Activated CD8-positive, alpha-beta memory T cell treated with anti-CD3 and anti-CD28 coated beads, Interleukin-2, amount 50 U/mL, for 24 hours (primary cell): ENCODE data around the gene NEURL3.

Experiments used
- DNase-seq: peaks from one replicate; pipeline ENCODE4 v3.0.0-alpha.2; 2020; ENCODE audit errors: extremely low read depth

Gene NEURL3

DNA sequence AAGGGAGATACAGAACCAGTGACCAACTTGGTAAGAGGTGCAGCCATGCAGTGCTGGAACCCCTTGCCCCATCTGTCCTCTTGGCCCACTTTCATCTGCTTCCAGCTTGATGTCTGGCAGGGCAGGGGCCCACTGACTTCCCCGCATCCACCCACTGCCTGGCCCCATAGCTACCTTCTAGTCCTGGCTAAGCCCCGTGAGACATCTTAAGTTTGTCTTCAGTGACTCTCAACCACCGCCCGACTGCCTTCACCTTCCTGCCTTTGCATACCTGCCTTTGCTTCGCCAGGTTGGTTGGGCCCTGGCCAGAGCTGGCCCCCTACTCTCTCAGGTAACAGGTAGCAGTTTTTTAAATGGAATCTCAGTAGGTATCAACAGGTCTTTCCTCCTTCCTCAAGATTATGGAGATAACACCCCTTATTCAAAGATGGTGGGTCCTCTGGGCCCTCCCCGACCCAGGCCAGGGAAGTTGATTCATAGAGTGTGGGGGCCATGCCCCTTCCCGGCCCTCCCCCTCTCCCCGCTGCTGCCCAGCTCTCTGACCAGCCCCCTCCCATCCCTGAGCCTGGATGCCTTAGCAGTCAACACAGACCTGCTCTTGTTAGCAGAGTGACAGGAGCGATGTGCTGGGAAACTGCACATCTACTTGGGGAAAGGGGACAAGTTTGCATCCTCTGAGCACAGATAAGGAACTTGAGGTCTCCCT lies 34.2 kb upstream of the NEURL3 start:
- DNase-seq, result no peak

DNA sequence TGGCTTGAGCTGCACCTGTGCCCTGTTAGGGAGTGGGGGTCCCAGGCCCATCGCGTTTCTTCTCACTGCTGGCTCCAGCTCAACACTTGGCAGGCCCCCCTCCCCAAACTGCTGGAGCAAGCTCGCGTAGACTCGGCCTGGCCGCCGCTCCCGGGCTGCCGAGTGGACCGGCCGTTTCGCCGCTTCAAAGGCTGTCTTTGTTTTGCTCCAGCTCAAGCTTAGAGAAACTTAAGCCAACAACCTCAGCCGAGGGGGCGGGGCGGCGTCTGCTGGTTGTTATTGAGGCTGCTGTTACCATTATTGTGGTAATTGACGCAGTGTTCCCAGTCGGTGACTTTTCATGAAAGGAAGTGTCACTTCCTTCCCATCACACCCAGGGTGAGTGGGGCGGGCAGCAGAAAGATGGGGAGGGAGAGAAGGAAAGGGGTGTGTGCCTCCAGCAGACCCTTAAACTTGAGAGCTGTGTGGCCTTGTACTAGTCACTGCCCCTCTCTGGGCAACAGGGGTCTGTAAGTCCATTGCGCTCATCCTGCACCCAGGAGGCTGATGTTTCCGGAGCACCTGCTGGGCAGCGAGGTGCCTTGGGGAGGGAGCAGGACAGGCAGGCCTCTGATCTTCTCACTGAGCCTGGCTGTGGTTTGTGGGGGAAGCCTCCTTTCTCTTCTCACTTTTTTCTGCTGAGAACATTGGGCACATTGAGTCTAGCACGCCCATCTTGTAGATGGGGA lies 33.5 kb upstream of the NEURL3 start:
- DNase-seq, result peak; percentile 77

DNA sequence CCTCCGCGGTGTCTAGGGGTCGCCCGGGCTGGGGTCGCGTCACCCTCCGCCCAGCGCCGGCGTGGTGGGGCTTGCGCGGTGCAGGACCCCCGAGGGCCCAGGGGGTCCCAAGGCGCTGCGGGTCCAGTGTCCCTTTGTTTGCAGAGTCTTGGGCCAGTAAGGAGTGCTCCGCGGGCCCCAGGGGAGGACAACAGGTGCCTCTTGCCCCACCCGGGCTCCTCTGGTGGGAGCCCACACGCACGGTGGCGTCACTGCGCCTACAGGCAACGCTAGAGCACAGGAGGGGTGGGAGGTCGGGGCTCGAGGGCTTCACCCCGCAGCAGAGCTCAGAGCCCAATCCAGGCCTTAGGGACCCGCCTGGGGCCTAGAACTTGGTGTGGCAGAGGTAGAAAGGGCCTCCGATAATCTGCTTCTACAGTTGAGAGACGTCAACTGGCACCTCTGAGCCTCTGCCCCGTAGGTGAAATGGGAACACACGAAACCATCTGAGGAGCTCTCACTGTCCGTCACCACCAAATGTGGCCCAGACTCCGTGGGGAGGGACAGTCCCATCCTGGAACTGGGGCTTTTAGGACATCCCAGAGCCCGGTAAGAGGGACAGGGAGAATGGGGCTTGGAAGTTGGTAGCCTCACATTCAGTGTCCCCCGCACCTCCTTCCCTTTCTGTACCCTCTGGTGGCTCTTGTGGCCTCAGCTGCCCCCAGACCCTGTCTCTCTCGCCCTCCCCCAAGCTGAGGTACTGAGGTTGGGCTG lies 32.8 kb upstream of the NEURL3 start:
- DNase-seq, result no peak

DNA sequence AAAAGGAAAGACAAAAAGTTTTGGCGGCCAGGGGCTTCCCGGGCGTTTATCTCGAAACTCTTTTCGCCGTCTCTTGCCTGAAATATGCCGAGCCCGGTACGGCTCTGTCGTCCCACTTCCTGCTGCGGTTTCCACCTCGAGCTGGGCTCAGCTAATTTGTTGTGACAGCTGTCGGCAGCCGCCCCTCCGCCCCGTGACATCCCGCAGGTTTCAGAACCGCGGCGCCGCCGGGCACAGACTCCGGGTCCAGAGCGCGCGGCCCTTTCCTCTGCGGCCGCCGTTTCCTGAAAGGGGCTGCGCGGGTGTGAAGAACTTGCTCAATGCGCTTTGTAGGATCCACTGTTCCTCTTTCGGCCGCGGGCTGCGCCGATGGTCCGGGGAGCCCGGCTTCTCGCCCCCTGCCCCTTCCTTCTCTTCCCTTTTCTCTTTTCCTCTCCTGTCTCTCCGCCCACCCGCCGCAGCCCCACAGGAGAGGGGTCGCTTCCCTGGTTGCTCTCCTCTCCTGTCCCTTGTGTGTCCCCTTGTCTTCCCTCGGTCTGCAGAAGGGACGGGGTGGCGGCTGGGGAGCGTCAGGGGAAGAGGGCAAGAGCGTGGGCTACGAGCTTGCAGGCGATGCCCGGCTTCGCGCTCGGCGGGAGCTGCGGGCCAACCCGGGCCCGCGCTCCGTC lies 32.0 kb upstream of the NEURL3 start:
- DNase-seq, result peak; percentile 75

DNA sequence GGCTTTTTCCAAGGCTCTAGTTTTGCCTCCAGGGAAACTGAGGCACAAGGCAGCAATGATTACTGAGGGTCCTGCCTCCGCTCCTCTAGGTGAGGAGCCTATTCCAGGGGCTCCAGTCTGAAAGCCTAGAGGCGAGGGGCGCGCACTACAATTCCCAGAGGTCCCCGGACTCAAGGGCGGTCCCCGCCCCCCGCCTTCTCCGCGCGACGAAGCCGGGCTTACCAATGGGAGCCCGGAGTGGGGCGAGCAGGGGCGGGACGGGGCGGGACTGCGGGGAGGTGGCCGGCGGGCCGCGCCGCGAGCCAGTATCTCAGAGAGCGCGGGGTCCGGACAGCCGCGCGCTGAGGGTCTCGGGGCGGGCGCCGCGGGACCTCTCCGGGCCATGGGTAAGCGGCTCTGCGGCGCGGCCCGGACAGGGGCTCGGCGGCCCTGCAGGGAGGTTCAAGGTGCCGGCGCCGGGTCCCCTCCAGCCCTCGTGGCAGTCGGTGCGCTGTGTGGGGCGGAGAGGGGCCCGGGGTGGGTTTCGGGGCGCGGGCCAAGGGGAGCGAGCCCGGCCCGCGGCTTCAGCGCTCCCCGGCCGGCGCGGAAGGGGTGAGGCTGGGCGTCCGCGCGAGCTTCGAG lies 31.4 kb upstream of the NEURL3 start, which contains the start of gene ARID5A:
ARID5A (plus strand) TSS at position 308 of the 621 bp plus-strand sequence; CDS start at position 383, 75 bp downstream.
- DNase-seq, result peak; percentile 79

DNA sequence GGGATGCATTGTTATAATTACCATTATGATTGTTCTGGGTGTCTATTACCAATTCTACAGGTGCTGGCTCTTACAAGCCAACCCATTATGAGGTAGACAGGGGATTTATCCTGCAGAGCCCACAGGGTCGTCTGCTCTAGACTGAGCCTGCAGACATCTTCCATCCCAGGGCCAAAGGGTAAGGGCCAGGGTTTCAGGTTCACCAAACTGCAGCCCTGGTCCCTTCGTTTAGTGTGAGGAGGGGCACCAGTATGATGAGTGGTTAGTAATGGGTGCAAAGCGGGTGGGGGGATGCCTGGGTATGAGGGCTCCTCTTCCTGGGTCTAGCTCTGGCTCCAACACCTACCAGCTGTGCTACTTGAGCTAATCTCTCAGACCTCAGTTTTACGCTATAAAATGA lies 30.2 kb upstream of the NEURL3 start:
- no peak for DNase-seq

DNA sequence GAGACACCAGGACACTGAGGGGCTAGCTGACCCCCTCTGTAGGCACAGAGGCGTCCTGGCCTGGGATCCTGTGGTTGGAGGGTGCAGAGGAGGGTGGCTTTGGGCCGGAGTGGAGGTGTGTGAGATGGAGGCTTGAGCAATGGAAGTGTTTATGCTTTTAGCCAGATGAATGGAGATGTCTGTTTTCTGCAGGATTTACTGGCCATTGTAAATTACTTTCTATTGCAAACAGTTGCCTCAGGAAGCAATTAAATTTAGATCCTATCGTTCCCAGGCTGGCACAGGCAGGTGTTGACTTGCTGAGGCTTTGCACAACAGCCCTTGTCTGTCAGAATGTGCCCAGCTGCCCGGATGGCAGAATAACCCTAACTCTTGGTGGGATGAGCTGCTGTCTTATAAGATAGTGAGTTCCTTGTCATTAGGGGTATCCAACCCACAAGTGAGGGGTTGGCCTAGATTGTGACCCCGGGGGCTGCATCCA lies 29.6 kb upstream of the NEURL3 start:
- no peak for DNase-seq

DNA sequence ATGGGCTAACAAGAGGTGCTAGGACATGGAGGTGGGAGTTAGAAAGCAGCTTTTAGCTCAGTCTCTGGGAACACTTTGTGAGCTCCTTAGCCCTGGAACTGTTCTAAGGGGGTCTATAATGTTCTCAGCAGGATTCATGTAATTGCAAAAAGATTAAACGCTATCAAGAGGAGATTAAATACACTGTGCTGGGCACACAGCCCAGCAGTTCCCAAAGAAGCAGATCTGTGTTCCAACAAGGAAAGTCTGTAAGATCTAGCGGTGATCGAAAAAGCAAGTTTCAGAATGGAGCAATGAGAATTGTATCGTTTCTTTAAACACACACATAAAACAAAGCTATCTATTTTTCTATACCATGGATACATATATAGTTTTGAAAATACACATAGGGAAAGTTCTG lies 29.0 kb upstream of the NEURL3 start:
- DNase-seq, result no peak

DNA sequence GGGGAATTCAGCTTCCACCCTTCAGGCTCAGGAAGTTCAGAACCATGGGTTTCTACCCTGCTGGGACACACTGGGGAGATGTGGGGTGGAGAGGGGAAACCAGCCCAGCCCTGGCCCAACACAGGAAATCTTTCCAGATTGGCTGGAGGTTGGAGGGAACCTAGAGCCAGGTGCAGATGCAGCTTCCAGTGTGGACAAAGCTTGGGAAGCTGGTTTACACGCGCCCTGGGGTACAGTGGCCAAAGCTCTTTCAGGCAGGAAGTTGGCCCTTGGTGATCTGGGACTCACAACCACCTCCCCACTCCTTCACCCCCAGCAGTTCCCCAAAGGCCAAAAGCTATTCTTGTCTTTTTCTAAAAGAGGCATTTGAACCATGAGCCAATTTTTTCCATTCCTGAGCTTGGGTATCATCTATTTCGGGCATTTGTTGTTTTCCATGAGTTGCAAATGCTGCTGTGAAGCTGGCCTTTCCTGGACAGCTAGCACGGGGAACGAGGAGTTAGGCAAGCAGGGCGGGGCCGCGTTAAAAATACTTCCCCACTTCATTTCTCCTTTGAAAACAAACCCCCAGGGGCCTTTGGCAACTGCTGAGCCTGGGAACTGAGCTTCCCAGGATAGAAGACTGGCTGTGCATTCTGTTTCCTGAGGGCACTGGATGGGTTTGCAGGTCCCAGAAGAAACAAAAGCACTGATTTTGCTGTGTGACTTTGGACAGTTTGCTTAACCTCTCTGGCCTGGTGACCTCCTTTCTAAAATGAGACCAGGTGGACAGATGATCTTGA lies 28.3 kb upstream of the NEURL3 start:
- DNase-seq, result no peak

DNA sequence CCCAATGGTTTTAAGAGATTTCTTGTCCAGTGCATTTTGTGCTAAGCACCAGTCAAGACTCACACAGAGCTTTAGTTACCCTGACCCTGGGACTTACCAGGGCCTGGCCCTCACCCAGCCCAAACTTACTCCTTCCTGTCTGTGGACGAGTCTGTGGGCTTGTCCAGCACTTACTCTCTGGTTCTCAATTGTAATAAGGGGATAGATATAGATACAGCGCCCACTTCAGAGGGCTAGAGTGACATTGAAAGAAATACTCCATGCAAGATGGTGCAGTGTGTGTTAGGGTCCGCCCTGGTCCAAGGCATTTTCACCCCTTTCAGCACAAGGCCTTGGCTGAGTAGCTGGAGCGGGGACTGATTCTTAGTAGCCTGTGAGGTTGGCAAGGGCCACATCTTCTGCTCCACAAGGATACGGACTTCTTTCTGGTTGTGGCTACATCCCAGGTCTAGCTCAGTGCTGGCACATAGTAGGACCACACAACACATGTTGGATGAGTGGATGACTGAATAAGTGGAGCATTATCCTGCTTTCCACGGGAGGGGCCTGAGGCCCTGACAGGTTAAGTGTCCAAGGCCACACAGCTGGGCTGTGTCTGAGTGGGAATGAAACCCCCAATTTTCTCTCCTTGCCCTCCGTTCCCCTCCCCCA lies 27.6 kb upstream of the NEURL3 start:
- no peak for DNase-seq

DNA sequence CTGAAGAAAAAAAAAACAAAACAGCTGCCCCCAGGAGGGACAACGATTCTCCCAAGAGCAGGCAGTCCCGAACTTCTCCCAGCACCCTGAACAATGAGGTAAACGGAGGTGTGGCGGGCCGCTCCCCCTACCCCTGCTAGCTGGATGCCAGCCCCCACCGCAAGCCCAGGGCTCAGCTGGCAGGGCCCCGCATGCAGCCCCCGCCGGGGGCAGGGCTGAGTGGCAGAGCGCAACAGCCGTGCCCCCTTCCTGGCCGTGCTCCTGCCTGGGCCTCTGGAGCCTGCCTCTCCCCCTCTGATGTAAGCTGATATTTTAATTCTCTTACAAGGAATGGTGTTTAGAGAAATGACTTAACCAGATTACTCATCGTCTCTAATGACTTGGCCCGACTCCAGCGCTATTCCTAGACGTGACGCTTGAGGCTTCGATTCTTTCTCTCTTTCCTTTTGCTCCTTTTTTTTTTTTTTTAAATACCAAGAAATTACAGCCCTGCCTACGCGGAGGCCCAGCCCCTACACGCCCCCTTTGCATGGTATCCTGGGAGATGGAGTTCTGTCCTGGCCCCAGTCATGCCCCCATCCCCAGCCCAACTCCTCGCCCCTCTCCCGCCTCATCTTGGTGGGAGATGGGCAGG lies 26.8 kb upstream of the NEURL3 start:
- DNase-seq, result peak; percentile 69

DNA sequence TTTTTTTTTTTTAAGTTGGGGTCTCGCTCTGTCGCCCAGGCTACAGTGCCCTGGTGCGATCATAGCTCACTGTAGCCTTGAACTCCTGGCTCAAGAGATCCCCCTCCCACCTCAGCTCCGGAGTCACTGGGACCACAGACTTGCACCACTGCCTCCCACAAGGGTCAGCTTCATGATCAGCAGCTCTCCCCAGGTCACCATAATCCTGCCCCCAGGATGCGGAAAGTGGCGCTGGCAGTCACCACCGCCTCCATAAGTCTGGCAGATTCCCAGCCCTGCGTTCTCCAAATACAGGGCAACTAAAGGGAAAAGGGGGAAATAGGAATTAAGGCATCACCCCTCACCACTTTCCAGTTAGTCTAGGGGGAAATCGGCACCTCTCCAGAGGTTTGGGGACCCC lies 26.2 kb upstream of the NEURL3 start:
- DNase-seq, result no peak

DNA sequence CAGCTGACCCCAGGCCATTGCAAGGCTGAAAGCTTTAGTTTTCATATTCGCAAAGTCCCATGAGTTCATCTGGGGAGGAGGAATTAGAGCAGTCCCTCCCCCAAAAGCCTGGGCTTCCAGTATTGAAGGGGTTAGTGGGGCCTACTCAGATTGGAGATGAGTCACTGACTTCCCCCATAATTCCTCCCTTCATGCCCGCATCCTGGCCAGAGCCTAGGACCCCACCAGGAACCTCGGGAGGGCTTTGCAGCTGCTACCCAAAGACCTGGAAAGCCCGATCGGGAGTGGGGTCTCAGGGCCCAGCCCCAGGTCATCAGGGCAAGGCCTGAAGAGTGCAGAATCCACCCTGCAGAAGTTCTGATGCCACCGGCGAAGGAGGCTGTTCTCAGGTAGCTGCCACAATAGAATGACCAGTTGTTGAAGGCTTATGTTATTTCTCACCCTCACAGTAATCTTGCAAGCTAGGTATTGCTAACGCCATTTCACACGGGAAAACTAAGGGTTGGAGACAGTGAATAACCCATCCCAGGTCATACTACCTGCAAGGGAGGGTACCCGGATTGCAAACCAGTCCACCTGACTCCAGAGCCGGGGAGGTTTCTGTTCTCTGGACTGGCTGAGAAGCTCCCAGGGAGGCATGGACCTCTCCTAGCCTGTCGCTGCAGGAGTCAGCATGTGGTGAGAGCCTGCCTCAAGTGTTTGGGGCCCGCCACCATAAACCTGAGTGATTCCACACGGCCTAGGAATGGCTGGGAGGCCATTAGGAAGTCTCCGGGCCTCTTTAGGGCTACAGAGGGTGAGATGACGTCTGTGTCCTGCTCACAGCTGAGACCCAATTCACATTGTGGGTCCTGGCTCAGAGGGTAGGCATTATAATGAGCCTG lies 25.6 kb upstream of the NEURL3 start:
- no peak for DNase-seq

DNA sequence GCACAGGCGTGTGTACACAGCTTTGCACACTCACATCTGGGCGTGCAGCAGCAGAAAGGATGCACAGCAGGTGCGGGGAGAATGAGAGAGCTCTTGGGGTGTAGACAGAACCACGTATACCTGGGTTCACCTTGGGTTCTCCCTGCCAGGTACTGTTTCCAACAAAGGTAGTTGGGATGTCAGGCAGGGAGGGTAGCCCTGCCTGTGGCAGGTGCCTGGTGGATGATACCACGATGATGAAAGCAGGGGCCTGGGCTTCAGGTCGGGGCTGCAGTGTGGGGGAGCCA lies 24.9 kb upstream of the NEURL3 start:
- no peak for DNase-seq

DNA sequence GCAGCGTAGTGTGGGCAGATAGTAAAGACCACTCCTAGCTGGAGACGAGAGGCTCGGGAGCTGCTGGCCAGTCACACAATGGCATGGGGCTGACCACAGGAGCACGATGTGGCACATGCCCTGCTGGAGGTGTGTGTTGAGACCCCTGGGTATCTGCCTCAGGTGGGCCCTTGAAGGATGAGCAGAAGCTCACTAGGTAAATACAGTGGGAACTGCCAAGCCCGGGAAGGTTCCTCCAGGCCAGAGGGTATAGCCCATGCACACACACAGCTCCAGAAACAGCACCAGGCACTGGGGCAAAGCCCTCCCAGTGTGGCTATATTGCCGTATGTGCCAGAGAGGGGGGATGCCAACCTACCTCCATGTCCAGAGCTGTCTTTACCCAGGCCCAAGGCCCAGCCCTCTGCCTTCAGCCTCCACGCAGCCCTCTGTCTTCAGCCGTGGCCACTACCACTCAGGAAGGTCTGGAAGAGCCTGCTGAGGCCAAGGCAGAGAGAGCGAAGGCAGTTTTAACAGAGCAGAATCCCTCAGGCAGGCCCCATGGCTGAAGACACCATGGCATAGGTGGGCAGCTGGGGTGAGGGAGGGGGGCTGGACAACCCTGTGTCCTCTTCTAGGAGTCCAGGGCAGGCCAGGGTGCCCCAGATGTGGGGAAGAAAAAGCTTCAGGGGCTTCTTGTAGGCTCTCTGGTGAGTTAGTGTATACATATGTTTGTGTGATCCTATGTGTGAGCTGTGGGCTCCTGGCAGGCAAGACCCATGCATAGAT lies 24.4 kb upstream of the NEURL3 start:
- no peak for DNase-seq

DNA sequence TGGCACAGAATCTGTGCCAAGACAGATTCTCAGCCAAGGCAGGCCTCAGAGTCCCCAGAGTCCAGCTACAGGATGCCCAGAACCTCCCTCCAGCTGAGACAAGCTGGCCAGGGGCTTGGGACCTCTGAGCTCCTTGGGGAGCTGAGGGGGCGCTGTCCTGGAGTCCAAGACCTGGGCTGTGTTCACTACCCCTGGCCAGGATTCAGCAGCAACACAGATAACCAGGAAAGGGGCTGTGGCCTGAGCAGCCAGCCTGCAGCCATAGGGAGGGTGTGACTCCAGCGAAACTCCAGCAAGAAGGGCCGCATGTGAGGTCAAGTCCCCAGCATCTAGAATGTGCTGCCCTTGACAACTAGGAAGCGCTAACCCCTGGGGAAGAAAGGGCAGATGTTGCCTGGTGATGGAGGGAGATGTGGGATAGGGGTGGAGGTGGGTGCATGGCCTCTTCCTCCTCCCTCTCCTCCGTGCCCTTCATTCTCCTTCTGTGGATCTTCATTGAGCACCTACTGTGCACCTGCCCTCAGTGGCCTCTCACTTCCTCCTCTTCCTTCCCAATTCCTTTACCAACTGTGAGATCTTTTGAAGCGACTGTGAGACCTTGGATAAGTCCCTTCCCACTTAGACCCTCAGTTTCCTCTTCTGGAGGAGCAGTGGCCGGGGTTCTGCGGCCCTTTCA lies 23.7 kb upstream of the NEURL3 start:
- DNase-seq, result no peak

DNA sequence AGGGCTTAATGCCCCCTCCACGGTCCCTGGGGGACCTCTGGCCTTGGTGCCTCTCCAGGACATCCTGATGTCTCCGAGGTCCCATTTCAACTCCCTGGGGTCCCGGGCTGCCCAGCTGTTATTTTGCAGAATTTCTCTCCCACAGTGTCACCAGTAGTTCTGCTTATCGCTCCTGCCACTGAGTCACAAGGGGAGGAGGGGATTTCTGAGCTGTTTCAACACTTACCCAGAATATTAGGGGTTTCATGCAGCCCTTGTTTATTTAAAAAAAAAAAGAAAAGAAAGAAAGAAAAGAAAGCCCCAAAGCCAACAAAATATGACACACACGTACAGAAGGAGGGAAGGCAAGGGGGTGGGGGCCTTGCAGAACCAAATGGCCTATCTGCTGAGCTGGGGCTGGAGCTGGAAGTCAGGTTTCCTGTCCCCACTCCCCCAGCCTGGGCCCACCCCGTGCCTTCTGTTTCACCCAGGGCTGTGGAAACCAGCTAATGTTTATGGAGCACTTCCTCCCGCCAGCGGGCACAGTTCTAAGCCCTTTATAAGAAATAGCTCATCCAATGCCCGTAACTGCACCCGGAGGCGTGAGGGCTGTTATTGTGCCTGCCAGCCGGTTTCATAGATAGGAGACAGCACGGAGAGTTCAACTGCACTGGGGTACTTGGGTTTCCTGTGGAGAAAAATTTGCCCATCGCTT lies 23.0 kb upstream of the NEURL3 start:
- no peak for DNase-seq
